Osteoblast (primary cell): Measurements from ENCODE around the gene C19orf67. TPM values are rescaled to one million over a fixed set of nuclear protein-coding genes. Genes with fewer than 3 reads are reported as not detected.
A peak's percentile ranks its signal among the peaks of the same experiment; 100 is the strongest.

ENCODE experiments used
- DNase-seq: peaks from one replicate; pipeline ENCODE4 v3.0.0; 2011; ENCODE audit warnings: low spot score, mixed read lengths; ENCODE audit not compliant: insufficient read length; ENCODE audit errors: missing footprints
- H2AFZ ChIP-seq: 2 replicates; pipeline ENCODE4 v1.6.0; 2011; ENCODE audit warnings: mild to moderate bottlenecking, low read length
- H3K27ac ChIP-seq: 2 replicates; pipeline ENCODE4 v1.5.1; 2011; ENCODE audit warnings: mild to moderate bottlenecking, low read depth, low read length, moderate library complexity
- H3K27me3 ChIP-seq: 2 replicates; pipeline ENCODE4 v1.6.0; 2012; ENCODE audit warnings: mild to moderate bottlenecking, control low read depth, inconsistent platforms, low read length, moderate library complexity; ENCODE audit not compliant: insufficient read depth
- H3K36me3 ChIP-seq: 2 replicates; pipeline ENCODE4 v1.5.1; 2011; ENCODE audit warnings: mild to moderate bottlenecking, low read length, control low read depth, moderate library complexity; ENCODE audit not compliant: insufficient read depth
- H3K4me1 ChIP-seq: 2 replicates; pipeline ENCODE4 v1.5.1; 2011; ENCODE audit warnings: mild to moderate bottlenecking, low read length, control low read depth, moderate library complexity; ENCODE audit not compliant: insufficient read depth
- H3K4me2 ChIP-seq: 2 replicates; pipeline ENCODE4 v1.6.0; 2011; ENCODE audit warnings: mild to moderate bottlenecking, low read length; ENCODE audit not compliant: insufficient read depth
- H3K4me3 ChIP-seq: fragments of 200-600 bp; sonication (generic); 3 replicates; pipeline ENCODE4 v1.5.1; 2012; ENCODE audit warnings: mild to moderate bottlenecking, low read length, inconsistent platforms; ENCODE audit not compliant: insufficient read depth
- H3K79me2 ChIP-seq: 2 replicates; pipeline ENCODE4 v1.6.0; 2012; ENCODE audit warnings: mild to moderate bottlenecking, low read length, control low read depth, inconsistent platforms; ENCODE audit not compliant: insufficient read depth
- H3K9me3 ChIP-seq: 2 replicates; pipeline ENCODE4 v1.5.1; 2011; ENCODE audit warnings: low read depth, low read length, control low read depth
- H4K20me1 ChIP-seq: 2 replicates; pipeline ENCODE4 v1.6.0; 2012; ENCODE audit warnings: mild to moderate bottlenecking, low read length, control low read depth; ENCODE audit not compliant: insufficient read depth
- total RNA-seq: library from RNA; depleted of rRNA; stranded (reverse); fragments of >200 nt; gene quantifications from 2 replicates; pipeline ENCODE4 v1.2.3, GENCODE V29; 2012
- TF ChIP-seq, protein P1 (sequence below): IDR thresholded peaks from 2 replicates; pipeline ENCODE4 v1.5.1; 2011; ENCODE audit warnings: mild to moderate bottlenecking, low read depth, low read length, moderate library complexity; ENCODE audit errors: extremely low read depth

C19orf67 gene
- total RNA-seq, 1 donor = not detected

GRCh38 chr19:14089662-14090508, 4.3 kb upstream of the C19orf67 start:
- Histone ChIP-seq H2AFZ (no peak overlapping the region), H3K27ac (no peak overlapping the region)

GRCh38 chr19:14089412-14089661, 3.8 kb upstream of the C19orf67 start:
- Histone ChIP-seq H3K79me2 (no peaks in the 10 kb centered on the region), H3K4me1 (peaks cover 6% of the 10 kb centered on the region), H4K20me1 (peaks cover 12% of the 10 kb centered on the region), H3K27me3 (no peaks in the 10 kb centered on the region), H3K4me3 (peak overlapping the region; percentile 64), H3K4me2 (peak overlapping the region; percentile 51), H2AFZ (no peak overlapping the region), H3K36me3 (peaks cover 18% of the 10 kb centered on the region), H3K9me3 (peaks cover 6% of the 10 kb centered on the region), H3K27ac (no peak overlapping the region)
- TF ChIP-seq, protein P1, sequence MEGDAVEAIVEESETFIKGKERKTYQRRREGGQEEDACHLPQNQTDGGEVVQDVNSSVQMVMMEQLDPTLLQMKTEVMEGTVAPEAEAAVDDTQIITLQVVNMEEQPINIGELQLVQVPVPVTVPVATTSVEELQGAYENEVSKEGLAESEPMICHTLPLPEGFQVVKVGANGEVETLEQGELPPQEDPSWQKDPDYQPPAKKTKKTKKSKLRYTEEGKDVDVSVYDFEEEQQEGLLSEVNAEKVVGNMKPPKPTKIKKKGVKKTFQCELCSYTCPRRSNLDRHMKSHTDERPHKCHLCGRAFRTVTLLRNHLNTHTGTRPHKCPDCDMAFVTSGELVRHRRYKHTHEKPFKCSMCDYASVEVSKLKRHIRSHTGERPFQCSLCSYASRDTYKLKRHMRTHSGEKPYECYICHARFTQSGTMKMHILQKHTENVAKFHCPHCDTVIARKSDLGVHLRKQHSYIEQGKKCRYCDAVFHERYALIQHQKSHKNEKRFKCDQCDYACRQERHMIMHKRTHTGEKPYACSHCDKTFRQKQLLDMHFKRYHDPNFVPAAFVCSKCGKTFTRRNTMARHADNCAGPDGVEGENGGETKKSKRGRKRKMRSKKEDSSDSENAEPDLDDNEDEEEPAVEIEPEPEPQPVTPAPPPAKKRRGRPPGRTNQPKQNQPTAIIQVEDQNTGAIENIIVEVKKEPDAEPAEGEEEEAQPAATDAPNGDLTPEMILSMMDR = no peak
- DNase-seq = no peak

More at GRCh38 chr19:14089662-14090508, 4.3 kb upstream of the C19orf67 start:
- H4K20me1 ChIP-seq = peaks cover 12% of the 10 kb centered on the region
- H3K4me3 ChIP-seq = peak overlapping the region; percentile 67
- peaks cover 6% of the 10 kb centered on the region for H3K4me1 ChIP-seq
- H3K9me3 ChIP-seq = peaks cover 6% of the 10 kb centered on the region
- no peaks in the 10 kb centered on the region for H3K27me3 ChIP-seq
- H3K36me3 ChIP-seq = peaks cover 18% of the 10 kb centered on the region
- DNase-seq = peak; percentile 98
- TF ChIP-seq, protein P1 = no peak
- no peaks in the 10 kb centered on the region for H3K79me2 ChIP-seq
- H3K4me2 ChIP-seq = peak overlapping the region; percentile 51

DNA sequence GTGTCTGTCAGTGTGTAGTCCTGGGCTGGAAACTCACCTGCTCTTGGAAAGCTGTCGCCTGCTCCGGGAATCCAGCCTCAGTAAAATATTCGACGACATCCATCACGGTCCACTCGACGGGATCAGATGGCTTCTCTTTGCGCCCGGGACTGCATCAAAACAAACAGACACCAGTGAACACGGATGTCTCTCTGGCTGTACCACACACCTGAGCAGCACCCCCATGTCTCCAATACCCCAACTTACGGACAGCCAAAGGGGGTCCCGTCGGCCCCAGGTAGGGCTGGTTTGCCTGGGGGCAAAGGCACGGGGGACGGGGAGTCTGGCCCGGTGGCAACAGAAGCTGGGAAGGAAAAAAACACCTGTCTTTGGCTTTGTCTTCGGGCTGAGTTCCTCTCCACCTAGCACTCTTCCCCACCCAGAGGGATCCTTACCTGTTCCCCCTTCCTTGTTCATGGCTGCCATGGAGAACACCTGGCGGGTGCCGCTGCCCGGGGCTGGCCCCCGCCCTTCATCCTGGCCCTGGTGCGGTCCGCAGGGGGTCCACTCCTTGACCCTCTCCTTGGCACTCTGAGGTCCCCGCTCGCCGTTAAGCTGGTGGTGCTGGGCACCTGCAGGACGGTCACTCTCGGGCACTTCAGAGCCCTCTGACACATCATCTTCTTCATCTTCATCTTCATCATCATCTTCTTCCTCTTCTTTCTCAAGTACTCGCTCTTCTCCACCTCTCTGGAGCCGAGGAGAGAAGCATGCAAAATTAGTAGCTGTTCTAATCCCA, 3.2 kb upstream of the C19orf67 start:
- no peaks in the 10 kb centered on the region for H3K27me3 ChIP-seq
- H3K4me1 ChIP-seq = peaks cover 6% of the 10 kb centered on the region
- peak; percentile 71 for DNase-seq
- H2AFZ ChIP-seq = no peak overlapping the region
- peaks cover 6% of the 10 kb centered on the region for H3K9me3 ChIP-seq
- peaks cover 18% of the 10 kb centered on the region for H3K36me3 ChIP-seq
- H3K79me2 ChIP-seq = no peaks in the 10 kb centered on the region
- peak overlapping the region; percentile 51 for H3K4me2 ChIP-seq
- TF ChIP-seq, protein P1 = no peak
- peaks cover 12% of the 10 kb centered on the region for H4K20me1 ChIP-seq
- H3K4me3 ChIP-seq = peak overlapping the region; percentile 64
- no peak overlapping the region for H3K27ac ChIP-seq

- Histone ChIP-seq H3K4me2 (no peak overlapping the region), H3K4me1 (peaks cover 11% of the 10 kb centered on the region), H3K4me3 (no peak overlapping the region), H3K79me2 (peaks cover 8% of the 10 kb centered on the region), H3K36me3 (peaks cover 14% of the 10 kb centered on the region), H2AFZ (no peak overlapping the region), H3K27me3 (no peaks in the 10 kb centered on the region), H4K20me1 (peaks cover 12% of the 10 kb centered on the region), H3K9me3 (no peaks in the 10 kb centered on the region), H3K27ac (no peak overlapping the region)
- TF ChIP-seq, protein P1 = no peak
- no peak for DNase-seq
These were observed 515 bp upstream of the C19orf67 start for GRCh38 chr19:14086098-14086497.
